OCI-LY3 (cell line): ENCODE measurements around the gene TMEM187.

Experiments used
- H2AFZ ChIP-seq: fragments of 200-600, 300-600 bp; shearing (Covaris generic); 2 replicates; pipeline ENCODE4 v1.6.0; 2014; ENCODE audit warnings: antibody characterized with exemption, low read depth, low read length
- H3K27ac ChIP-seq: fragments of 200-600, 300-600 bp; sonication (generic); 2 replicates; pipeline ENCODE4 v1.5.1; 2014; ENCODE audit warnings: mild to moderate bottlenecking, low read length, moderate library complexity, mixed read lengths
- H3K27me3 ChIP-seq: fragments of 200-600, 300-600 bp; sonication (generic); 2 replicates; pipeline ENCODE4 v1.6.1; 2014; ENCODE audit warnings: low read depth, low read length, mixed read lengths
- H3K36me3 ChIP-seq: fragments of 200-600, 300-600 bp; sonication (generic); replicated peaks from 2 replicates; pipeline ENCODE3; 2014; ENCODE audit warnings: low read depth, low read length, mixed read lengths
- H3K4me1 ChIP-seq: fragments of 300-600, 200-600 bp; sonication (generic); 2 replicates; pipeline ENCODE4 v1.6.1; 2014; ENCODE audit warnings: low read length, mixed read lengths
- H3K4me2 ChIP-seq: fragments of 200-600, 300-600 bp; sonication (generic); 2 replicates; pipeline ENCODE4 v1.6.1; 2014; ENCODE audit warnings: low read length, mixed read lengths
- H3K4me3 ChIP-seq: fragments of 300-600, 200-600 bp; sonication (generic); 2 replicates; pipeline ENCODE4 v1.5.1; 2014; ENCODE audit warnings: antibody characterized with exemption, mild to moderate bottlenecking, low read length, moderate library complexity
- H3K79me2 ChIP-seq: fragments of 300-600, 200-600 bp; shearing (Covaris generic); 2 replicates; pipeline ENCODE4 v1.6.1; 2014; ENCODE audit warnings: mild to moderate bottlenecking, low read length, mixed read lengths
- H3K9ac ChIP-seq: fragments of 300-600, 200-600 bp; shearing (Covaris generic); 2 replicates; pipeline ENCODE4 v1.6.0; 2014; ENCODE audit warnings: mild to moderate bottlenecking, low read length, moderate library complexity
- H3K9me3 ChIP-seq: fragments of 200-600, 300-600 bp; shearing (Covaris generic); 2 replicates; pipeline ENCODE4 v1.6.1; 2014; ENCODE audit warnings: low read length, mixed read lengths; ENCODE audit not compliant: insufficient read depth
- H4K20me1 ChIP-seq: fragments of 200-600, 300-600 bp; sonication (generic); 2 replicates; pipeline ENCODE4 v1.6.1; 2016; ENCODE audit warnings: low read length, mixed read lengths; ENCODE audit not compliant: insufficient read depth
- CTCF ChIP-seq: fragments of 200-600, 300-600 bp; sonication (generic); IDR thresholded peaks from 2 replicates; pipeline ENCODE4 v1.5.1; 2014; ENCODE audit warnings: antibody characterized with exemption, low read length, low read depth
- EZH2phosphoT487 ChIP-seq: fragments of 200-600 bp; shearing (Covaris generic); IDR thresholded peaks from 2 replicates; pipeline ENCODE4 v1.6.1; 2018; ENCODE audit warnings: antibody characterized with exemption, mixed run types, low read depth

TMEM187 gene

GRCh38 chrX:153983321-153983801 is 10.8 kb downstream of the TMEM187 start:
- Histone ChIP-seq H3K36me3 (no peaks in the 10 kb centered on the region), H2AFZ (no peak overlapping the region), H3K4me3 (no peak overlapping the region), H3K4me2 (no peak overlapping the region), H3K79me2 (no peaks in the 10 kb centered on the region), H3K4me1 (peaks cover 56% of the 10 kb centered on the region), H3K9me3 (no peaks in the 10 kb centered on the region), H4K20me1 (no peaks in the 10 kb centered on the region), H3K9ac (no peak overlapping the region), H3K27me3 (no peaks in the 10 kb centered on the region), H3K27ac (peak overlapping the region; percentile 96)
- no peak for TF ChIP-seq EZH2phosphoT487

- Histone ChIP-seq H2AFZ (peak overlapping the region; percentile 75; the same call in 1 of the 2 replicates), H4K20me1 (no peaks in the 10 kb centered on the region)
Measured at GRCh38 chrX:153984351-153985178, 12.0 kb downstream of the TMEM187 start.

DNA sequence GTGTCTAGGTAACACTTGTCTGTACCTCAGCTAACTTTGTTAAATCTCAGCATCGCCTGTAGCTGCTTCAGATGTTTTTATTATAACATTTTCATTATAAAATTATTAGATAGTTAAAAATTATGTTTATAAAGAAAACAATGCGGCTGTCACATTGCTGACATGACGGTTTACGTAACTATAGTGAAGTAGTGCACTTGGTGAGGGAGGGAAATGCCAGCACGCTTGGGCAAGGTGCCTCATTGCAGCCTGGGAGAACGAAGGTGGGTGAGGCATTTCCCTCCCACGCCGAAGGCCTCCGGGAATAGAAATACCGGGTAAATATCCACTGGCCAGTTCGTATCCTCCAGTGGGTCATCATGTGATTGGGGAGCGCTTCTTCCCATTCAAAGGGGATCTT is 15.9 kb downstream of the TMEM187 start:
- no peak for TF ChIP-seq EZH2phosphoT487
- TF ChIP-seq CTCF = no peak
- no peak overlapping the region for H3K27ac ChIP-seq

More at GRCh38 chrX:153984351-153985178, 12.0 kb downstream of the TMEM187 start:
- no peaks in the 10 kb centered on the region for H3K36me3 ChIP-seq
- H3K27me3 ChIP-seq = no peaks in the 10 kb centered on the region
- no peaks in the 10 kb centered on the region for H3K79me2 ChIP-seq
- H3K4me2 ChIP-seq = peak overlapping the region; percentile 93
- H3K4me1 ChIP-seq = peaks cover 56% of the 10 kb centered on the region
- peak overlapping the region; percentile 66; the same call in 1 of the 2 replicates for H3K4me3 ChIP-seq
- no peak for TF ChIP-seq CTCF
- peak overlapping the region; percentile 96 for H3K27ac ChIP-seq
- H3K9me3 ChIP-seq = no peaks in the 10 kb centered on the region
- peak overlapping the region; percentile 92 for H3K9ac ChIP-seq

GRCh38 chrX:153989973-153990655 is 17.6 kb downstream of the TMEM187 start:
- no peaks in the 10 kb centered on the region for H3K9me3 ChIP-seq
- H3K9ac ChIP-seq = no peak overlapping the region
- no peaks in the 10 kb centered on the region for H3K79me2 ChIP-seq
- no peaks in the 10 kb centered on the region for H4K20me1 ChIP-seq
- TF ChIP-seq EZH2phosphoT487 (no peak), CTCF (no peak)
- H3K4me2 ChIP-seq = no peak overlapping the region
- H2AFZ ChIP-seq = no peak overlapping the region
- H3K27me3 ChIP-seq = no peaks in the 10 kb centered on the region
- H3K4me1 ChIP-seq = peaks cover 16% of the 10 kb centered on the region
- no peak overlapping the region for H3K4me3 ChIP-seq
- H3K27ac ChIP-seq = no peak overlapping the region
- H3K36me3 ChIP-seq = no peaks in the 10 kb centered on the region

More for the DNA sequence above, 15.9 kb downstream of the TMEM187 start:
- no peak overlapping the region for H3K4me3 ChIP-seq
- H3K79me2 ChIP-seq = no peaks in the 10 kb centered on the region
- H3K27me3 ChIP-seq = no peaks in the 10 kb centered on the region
- H2AFZ ChIP-seq = no peak overlapping the region
- H3K9me3 ChIP-seq = no peaks in the 10 kb centered on the region
- no peaks in the 10 kb centered on the region for H3K36me3 ChIP-seq
- H3K9ac ChIP-seq = no peak overlapping the region
- H3K4me2 ChIP-seq = no peak overlapping the region
- no peaks in the 10 kb centered on the region for H4K20me1 ChIP-seq
- H3K4me1 ChIP-seq = peaks cover 32% of the 10 kb centered on the region
